Esophagus muscularis mucosa (tissue), 4 donors: ENCODE data around the gene LGALS3.

Source experiments
- CTCF ChIP-seq, 3 experiments: fragments of 200-600 bp in 2 of 3; fragments of 450-650 bp in 1 of 3; sonication (generic) in 2 of 3; IDR thresholded peaks; one replicate each; pipeline ENCODE4 v1.5.1; 2017 to 2019; ENCODE audit warnings: antibody characterized with exemption in 3 of 3, mild to moderate bottlenecking in 2 of 3, moderate library complexity in 1 of 3
- EP300 ChIP-seq: sonication (generic); formaldehyde crosslinking; IDR thresholded peaks from one replicate; pipeline ENCODE4 v1.6.1; 2017; ENCODE audit warnings: antibody characterized with exemption
- POLR2A ChIP-seq: fragments of 450-650 bp; IDR thresholded peaks from one replicate; pipeline ENCODE4 v1.6.1; 2017; ENCODE audit warnings: antibody characterized with exemption, moderate library complexity, mild to moderate bottlenecking, low read depth
- POLR2AphosphoS5 ChIP-seq, 2 donors: sonication (generic); formaldehyde crosslinking; IDR thresholded peaks; one replicate each; pipeline ENCODE4 v1.6.1; 2017; ENCODE audit warnings: antibody characterized with exemption in 2 of 2

GRCh38 chr14:55103971-55104954, 24.8 kb upstream of the LGALS3 start:
- no peak for TF ChIP-seq EP300
- no peak for TF ChIP-seq CTCF (IDR thresholded peaks at IDR 0.05)
- TF ChIP-seq POLR2A = no peak
- TF ChIP-seq POLR2AphosphoS5 (IDR thresholded peaks at IDR 0.05) = no peak
